H54 (cell line): ENCODE data around the gene TMCC2.

Experiments
- DNase-seq: peaks from one replicate; pipeline ENCODE4 v3.0.0; 2011; ENCODE audit warnings: low spot score, mixed read lengths; ENCODE audit not compliant: insufficient read length
- FAIRE-seq: peaks from 3 replicates; lab custom pipeline; 2011; peaks lifted over from hg19 to GRCh38; lab: Jason Lieb, UNC
- POLR2A ChIP-seq: IDR thresholded peaks from 2 replicates; pipeline ENCODE4 v1.6.1; 2011; ENCODE audit warnings: low read depth, mild to moderate bottlenecking, low read length

The TMCC2 gene

DNA sequence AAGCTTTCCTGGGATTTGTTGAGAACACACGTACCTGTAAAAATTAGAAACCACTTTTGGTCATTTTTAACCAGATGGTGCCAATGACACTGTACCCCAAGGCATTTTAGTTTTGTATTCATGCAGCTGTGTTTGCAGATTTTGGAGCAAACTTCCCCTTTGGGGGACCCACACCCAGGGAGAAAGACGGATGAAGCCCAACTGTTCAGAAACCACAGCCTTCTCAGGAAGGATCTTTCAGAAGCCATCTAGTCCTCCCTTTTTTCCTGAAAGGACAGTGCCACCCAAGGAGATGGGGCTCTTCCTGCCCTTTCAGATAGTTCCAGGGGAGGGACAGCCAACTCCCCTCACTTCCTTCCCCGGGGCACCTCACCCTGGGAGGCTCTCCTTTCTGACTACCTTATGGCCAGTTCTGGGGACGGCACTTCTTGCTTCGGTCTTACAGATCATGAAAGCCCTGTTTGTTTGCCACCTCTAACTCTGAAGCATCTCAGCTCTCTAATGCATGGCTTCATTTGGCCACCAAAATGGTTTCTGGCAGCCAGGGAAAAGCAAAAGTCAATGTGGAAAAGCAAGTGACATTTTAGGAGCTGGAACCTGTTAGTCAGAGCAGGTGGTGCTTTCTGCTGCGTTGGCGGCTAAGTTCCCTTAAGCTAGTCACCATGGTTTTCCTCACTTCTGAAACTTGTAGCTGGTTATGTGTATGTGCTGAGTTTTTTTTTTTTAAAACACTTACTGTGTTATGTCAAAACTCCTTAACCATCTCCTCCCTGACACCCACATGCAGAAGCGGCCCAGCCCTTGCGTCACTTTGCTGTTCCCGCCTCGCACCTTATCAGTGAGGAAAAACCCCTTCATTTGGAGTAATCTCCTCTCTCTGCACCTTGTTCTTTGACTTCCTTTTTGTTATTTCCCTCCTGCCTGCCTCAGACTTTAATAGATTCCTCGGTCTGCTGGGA is 10.1 kb downstream of the TMCC2 start:
- no peak for TF ChIP-seq POLR2A
- FAIRE-seq, result no peak
- DNase-seq, result no peak

DNA sequence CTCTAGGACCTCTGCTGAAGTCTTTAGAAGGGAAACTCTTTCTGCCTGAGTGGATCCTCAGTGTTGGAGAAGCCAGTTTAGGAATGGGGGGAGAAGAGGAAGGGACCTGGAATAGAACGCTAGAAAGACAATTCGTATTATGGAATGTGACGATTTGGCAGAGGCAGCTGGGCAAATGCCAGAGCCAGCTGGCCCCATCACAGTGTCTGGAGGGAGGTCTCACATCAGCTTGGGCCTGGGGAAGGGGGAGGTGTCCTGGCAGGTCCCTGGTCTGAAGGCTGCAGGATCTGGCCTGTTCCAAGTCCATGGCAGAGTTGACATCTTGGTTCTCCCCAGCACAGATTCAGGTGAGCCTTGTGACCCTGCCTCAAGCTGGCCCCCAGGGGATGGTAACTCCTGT is 11.3 kb downstream of the TMCC2 start:
- no peak for DNase-seq
- TF ChIP-seq POLR2A, result no peak
- no peak for FAIRE-seq

DNA sequence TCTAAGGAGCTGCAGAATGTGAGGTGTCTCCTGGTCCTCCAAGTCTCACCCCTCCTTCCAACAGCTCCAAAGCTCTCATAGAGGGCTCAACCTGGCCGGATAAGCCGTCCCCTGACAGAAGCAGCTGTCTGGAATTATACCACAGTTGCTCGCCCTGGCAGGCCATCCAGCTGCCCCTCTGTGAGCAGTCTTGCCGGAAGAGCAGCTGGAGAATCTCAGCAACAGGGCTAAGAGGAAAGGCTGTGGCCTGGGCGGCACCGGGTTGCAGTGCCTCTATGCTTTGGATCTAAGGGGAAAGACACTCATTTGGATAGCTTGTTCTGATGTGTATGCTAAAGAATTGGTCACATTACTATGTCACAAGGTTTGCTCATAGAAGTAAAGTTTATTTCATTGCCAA is 12.4 kb downstream of the TMCC2 start:
- no peak for DNase-seq
- FAIRE-seq, result no peak
- TF ChIP-seq POLR2A, result no peak

DNA sequence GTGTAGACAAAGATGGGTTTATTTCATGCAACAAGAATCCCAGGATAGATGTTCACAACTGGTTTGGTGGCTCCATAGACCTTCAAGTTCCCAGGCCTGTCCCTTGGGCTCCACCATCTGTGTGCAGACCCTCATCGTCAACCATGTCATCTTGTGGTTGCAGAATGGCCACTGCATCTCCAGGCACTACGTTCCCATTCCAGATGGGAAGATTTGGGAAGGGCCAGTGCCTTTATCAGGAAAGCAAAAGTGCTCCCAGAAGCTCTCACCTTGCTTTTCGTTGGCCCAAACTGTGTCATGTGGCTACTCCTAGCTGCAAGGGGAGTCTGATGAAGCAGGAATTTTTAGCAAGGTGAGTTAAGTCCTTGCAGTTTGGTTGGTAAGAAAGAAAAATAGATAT is 12.8 kb downstream of the TMCC2 start:
- TF ChIP-seq POLR2A, result no peak
- FAIRE-seq (no peak), DNase-seq (no peak)

DNA sequence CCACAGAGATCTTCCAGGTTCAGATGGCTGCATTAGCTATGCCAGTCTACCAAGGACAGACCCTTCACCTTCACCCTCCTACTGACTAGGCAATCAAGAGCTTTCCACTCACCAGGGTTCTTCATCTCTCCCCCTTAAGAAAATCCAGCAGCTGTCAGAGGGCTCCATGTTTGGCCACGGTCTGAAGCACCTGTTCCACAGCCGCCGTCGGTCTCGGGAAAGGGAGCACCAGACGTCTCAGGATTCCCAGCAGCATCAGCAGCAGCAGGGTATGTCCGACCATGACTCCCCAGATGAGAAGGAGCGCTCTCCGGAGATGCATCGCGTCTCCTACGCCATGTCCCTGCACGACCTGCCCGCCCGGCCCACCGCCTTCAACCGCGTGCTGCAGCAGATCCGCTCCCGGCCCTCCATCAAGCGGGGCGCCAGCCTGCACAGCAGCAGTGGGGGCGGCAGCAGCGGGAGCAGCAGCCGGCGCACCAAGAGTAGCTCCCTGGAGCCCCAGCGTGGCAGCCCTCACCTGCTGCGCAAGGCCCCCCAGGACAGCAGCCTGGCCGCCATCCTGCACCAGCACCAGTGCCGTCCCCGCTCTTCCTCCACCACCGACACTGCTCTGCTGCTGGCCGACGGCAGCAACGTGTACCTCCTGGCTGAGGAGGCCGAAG is 13.8 kb downstream of the TMCC2 start:
- DNase-seq (no peak), FAIRE-seq (no peak)
- no peak for TF ChIP-seq POLR2A

DNA sequence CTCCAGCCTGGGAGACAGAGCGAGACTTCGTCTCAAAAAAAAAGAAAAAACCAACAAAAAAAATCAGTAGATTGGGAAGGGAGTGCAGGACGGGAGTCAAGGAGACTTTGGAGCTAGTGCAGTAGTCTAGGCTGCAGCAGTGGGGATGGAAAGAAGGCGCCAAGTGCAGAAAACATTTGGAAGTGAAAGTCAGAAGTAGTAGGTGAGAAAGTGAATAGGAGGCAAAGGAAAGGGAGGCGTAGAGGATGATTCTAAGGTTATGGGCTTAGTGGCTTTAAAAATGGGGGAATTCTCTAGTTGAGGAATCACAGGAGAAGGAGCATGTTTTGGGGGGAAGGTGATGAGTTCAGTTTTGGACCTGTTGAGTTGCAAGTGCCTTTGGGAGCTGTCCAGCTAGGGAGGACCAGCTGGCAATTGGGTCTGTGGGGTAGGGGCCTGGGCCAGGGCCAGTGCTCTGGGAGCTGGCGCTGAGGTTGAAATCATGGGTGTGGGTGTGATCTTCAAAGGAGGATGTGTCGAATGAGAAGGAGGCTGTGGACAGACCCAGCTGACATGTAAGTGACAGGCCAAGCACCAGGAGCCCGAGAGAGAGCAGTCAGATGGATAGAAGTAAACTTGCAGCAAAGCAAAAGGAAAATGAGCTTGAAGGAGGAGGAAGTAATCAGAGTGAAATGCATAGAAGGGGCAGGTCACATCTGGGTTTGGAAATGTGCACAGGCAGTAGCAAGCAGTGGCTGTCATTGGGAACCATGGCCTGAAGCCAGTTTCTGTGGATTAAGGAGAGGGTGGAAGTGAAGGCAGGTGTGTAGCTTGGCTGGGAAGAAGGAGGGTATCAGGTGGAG is 15.8 kb downstream of the TMCC2 start:
- TF ChIP-seq POLR2A, result no peak
- no peak for FAIRE-seq
- DNase-seq, result no peak

DNA sequence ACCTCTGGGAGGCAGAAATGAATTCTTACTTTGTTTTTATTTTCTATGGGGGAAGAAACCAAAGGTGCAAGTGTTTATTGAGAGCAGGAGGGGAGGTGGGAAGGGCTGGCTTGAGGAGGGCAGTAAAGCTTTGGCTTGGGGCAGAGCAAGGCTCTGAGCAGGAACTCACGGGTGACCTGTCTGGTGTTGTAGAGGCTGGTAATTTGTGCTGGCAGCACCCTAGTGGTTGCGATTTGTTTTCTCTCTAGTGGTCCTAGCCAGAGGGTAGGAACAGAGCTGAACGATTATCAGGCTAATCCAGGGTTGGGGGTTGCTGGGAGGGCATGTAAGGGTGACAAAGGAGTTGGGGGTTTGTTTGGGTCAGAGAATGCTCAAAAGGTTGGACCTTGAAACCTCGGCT is 16.6 kb downstream of the TMCC2 start:
- DNase-seq (no peak), FAIRE-seq (no peak)

DNA sequence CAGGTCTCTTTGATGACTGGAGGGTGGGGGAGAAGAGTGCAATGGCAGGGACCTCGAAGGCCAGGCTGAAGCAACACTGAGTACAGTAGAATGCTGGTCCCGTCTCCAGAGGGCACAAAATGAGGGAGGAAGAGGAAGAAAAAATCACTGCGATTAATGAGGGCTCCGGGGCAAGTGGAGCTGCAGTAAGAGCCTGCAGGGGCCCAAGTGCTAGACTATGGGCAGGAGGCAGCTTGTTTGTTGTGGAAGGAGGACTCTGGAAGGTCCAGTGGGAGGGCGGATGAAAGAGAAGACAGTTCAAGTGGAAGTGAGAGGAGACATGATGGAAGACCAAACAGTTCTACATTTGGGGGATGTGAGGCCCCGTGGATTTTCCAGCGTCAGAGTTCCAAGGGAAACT is 17.4 kb downstream of the TMCC2 start:
- TF ChIP-seq POLR2A, result no peak
- DNase-seq (no peak), FAIRE-seq (no peak)

More for the DNA sequence above, 16.6 kb downstream of the TMCC2 start:
- no peak for TF ChIP-seq POLR2A

DNA sequence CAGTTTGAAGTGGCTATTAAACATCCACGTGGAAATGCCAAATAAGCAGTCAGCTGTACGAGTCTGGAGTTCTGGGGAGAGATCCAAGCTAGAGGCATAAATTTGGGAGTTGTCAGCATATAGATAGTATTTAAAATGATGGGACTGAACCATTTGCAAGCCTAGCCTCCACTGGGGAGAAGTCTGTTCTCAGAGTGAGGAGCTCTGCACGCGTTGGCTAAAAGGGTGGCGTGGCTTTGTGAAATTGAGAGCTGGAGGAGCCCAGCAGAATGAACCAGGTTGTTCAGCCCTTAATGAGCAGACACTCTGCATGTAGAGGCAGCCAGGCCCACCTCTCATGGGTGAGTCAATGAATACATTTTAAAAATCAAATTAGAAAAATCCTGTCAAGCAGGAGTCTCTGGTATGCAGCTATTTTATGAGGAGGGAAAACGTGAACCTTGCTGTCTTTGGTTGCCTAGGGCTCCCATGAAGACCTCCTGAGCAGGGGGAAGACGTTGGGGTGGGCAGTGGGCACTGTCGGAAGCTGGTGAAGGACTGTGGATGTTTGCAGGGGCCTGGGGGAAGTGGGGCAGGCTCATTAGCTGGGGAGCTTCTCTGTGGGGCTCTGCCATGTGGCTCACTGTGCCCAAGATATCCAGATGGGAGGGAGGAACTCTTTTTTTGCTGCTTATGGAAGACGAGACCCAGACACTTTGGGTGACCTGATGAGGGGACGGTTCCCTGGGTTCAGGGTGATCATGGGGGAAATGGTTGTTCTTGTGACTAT is 18.8 kb downstream of the TMCC2 start:
- no peak for DNase-seq
- no peak for TF ChIP-seq POLR2A

DNA sequence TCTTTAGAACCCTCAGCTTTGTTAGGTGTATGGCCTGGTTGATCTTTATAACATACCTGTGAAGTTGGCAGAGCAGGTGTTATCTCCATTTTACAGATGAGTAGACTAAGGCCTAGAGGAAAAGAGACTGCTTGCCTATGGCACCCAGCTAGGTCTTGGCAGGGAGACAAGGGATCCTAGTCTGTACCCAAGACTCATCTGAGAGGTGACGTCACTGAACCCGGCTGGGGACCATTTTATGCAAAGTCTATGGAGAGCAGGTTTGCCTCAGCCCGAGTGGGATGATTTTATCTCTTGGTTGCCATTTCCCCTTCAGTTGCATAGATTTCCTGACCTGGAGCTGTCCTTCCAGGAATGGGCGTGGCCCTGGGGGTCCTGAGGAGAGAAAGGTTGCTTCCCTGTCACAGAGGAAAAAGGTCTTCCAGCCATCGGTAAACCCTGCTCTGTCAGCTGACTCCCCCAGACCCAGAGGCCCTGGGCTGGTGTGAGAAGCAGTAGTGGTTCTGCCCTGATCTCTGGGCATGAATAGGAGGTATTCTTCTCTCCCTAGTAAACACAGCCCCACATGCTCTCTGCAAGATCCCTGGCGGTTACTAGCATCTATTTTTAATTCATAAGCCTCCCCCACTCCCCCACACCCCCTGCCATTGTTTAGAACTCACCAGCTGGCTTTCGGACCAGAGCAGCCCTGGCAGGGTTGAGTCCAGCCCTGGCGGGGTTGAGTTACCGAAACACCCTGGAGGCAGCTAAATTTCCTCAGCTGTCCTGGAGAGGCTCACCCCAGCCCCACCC is 19.6 kb downstream of the TMCC2 start:
- FAIRE-seq (no peak), DNase-seq (no peak)
- TF ChIP-seq POLR2A, result no peak

More for the DNA sequence above, 18.8 kb downstream of the TMCC2 start:
- FAIRE-seq, result no peak

DNA sequence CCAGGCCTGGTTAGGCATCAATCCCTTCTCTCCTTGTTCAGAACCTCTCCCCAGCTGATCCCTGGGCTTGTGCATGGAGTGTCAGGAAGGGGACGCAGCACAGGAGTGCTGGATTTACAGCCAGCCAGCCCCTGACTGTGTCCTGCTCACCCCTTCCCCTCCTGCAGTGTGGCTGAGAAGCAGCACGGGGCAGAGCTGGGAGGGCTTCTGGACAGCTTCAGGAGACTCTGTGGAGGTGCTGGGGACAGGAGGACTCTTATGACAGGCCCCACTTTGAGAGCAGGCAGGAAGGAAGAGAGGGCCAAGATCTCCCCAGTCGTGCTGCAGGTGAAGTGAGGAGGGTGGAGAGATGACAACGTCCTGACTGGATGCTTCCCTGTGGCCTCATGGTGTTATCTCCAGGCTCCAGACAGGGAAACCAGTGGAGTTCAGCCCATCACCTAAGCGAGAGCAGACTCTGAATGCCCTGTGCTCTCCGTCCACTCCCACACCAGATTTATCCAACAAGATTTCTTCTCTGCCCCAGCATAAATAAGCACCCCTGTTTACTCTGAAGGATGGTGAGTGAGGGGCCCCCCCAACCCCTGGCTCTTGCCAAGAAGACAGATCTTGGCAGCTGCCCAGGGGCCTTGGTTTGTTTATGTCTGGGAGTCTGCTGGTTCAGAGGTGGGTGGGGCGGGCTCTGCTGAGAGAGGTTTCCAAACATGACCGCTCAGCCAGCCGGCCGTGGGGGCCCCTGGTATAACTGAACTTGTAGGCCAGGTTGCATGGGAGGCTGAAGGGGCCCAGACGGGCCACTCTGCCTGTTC is 21.3 kb downstream of the TMCC2 start:
- no peak for DNase-seq
- no peak for TF ChIP-seq POLR2A
- no peak for FAIRE-seq

DNA sequence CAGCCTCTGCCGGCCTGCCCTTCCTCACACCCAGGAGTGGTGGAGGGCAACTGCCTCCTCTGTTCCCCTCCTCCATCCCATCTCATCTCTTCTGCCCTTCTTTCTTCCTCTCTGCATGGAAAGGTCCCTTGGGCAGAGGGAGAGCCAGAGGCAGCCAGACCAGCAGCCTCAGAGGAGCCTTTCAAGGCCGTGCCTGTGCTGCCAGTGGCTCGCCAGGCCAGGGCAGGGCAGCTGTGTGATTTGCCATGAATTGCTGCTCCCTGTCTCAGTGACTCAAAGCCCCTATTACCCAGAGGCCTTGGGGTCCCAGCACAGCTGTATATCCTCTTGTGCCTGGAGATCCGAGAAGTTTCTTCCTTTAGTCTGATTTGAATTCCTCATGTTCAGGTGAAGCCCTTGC is 21.9 kb downstream of the TMCC2 start:
- no peak for FAIRE-seq
- no peak for TF ChIP-seq POLR2A

More for the DNA sequence above, 21.9 kb downstream of the TMCC2 start:
- DNase-seq, result no peak
